HG03060 (cell line): ENCODE results near the gene FBXW7.

ENCODE experiments used
- ATAC-seq: cut with Tn5 transposase; IDR thresholded peaks from one replicate; pipeline ENCODE4 v1.9.1; 2021; ENCODE audit warnings: low read depth, moderate number of reproducible peaks; ENCODE audit not compliant: unreplicated experiment

FBXW7 gene

DNA sequence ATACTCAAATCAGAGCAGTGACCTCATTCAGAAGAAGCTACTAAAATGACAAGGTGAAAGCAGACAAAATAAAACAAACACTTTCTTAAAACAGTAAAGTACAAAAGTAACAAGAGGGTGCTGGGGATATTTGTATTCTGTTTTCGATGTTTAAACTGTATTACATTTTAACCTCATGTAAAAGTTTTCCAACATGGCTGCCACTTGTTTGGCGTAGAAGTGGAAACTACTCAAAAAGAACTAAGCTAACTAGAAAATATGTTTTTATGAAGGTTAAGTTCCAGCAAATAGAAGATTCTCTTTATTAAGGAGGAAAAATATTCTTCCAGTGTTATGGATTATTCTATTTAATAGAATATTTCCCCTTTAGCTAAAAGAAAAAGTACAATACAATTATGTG, 155.0 kb downstream of the FBXW7 start:
- no peak for ATAC-seq

DNA sequence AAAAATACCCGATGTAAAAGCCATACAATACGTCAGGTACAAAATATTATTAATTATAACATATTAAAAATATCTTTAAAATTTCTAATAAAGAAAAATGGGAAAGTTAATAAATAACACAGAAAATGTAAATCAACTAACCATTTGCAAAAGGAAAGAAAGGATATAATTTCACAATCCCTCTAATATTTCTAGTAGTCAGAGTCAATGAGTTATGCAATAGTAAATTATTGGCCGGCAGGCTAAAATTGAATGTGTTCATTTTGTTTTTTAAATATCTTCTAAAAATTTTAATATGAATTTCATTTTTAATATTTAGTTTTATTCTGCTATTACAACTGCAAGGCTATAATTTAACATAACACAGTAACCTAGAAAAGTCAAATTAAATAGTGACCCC, 155.7 kb downstream of the FBXW7 start:
- ATAC-seq = no peak

DNA sequence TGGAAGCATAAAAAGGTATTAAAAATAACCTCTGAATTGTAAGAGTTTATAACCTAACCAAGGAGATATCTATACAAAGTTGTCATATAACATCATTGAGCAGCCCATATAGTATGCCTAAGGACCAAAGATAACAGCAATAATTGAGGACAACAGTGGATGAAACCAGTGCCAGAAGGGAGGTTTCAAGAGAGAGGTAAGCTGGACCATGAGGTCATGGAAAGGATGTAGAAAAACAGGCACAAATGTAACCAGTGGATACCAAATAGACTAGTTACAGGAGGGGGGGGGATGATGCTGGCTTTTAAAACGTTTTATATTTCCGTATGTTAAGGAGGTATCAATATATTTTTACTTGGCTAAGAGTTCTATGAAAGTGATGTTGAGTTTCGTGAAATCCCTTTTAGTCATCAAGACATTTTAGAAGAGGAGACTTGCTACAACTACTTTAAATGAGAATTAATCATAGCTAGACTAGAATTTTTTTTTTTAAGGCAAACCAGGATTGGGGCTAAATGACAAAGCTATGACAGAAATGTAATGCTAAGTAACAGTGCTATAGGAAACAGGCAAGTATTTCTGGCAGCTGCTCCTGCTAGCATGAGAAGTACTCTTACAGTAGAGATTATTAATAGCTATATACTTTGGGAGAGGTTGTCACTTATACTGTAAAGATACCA, 161.1 kb downstream of the FBXW7 start:
- ATAC-seq = no peak

DNA sequence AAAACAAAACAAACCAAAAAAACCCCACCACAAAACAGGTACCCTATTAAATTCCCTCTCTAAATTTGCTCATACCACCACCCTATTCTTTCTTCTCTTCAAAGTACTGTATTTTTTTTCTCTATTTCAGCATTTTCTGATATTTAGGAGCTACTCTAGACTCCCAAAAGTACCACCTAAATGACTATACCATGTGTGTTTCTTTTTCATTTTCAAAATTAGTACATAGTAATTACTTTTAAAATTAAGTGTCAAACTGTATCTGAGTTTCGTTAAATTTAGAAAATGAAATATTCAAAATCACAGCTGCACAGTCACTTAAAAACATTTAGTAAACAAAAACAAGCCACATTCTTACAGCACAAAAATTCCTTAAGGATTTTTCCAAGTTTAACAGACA, 161.7 kb downstream of the FBXW7 start:
- ATAC-seq = no peak

DNA sequence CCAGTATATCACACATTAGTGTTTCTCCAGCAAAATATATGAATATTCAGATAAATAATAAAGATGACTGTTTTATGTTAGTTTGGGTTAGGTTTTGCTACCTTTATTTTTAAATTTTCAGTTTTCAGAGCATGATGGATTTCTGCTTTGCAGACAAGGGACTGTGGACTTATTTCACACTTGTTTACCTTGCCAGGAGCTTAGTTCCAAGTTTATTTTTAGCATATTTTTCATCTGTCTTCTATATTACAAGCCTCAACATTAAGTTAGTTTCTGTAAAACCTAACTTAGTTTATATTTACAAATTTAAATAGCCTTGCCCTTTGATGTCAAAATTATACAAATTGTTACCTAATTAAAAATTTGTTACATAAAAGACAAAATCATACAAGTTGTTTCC, 163.4 kb downstream of the FBXW7 start:
- no peak for ATAC-seq

DNA sequence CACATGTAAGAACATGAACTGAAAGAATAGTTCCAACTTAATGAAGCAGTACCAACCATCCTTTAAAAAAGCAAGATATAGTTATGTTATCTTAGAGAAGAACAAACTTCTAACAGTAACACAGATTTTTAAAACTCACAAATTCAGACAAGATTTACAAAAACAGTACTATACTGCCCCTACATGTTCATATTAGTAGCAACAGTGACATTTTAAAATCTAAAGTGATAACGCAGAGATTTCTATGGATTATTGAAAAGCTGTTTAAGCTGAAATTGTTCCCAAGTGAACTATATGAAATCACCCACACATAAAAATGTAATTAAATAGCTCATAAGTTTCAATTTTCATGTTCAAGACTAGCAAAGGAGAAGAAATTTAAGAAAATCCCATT, 166.0 kb downstream of the FBXW7 start:
- no peak for ATAC-seq

DNA sequence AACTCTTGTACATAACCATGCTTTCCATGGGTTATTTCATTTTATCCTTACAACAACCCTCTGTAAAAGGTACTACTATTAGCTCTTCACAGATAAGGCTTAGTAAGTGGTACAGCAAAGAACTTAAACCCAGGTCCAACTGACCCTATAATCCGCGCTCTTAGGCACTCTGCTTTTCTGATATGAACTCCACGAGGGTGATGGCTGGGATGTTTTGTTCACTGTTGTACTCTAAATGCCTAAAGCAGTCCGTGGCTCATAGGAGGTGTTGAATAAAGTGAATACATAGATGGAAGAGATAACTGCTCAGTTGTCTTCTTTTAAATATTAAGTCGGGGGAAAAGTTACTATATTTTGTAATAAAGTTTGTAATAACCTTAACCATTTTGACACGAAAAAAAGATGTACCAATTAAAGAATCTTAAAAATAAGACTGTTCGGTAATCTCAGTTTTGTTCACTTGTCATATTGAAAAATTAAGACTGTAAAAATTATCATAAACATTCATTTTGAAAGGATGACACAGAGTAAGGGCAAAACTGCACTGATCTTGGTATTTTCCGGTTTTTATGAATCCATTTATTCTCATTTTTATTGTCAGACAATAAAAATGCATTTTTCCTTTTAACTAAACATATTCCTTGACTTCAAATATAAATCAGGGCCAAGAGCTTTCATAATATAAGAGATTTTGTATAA, 166.5 kb downstream of the FBXW7 start:
- no peak for ATAC-seq

DNA sequence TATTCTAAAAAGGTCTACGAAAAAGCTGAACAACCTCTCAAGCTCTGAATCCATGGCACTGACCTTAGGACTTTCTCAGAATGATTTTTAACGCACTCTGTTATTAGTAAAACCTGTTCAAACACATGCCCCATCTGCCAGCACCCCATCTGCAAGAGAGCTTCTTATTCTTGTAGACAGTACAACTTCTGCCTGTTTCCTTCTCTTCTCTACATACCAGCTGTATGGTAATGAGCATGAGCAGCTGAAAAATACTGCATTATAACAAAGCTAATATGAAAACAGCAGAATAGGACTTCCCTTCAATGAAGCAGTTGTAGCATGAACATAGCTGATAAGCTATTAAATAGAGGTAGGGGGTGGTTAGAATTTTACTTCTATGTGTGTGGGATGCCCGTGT, 167.9 kb downstream of the FBXW7 start:
- ATAC-seq = no peak

DNA sequence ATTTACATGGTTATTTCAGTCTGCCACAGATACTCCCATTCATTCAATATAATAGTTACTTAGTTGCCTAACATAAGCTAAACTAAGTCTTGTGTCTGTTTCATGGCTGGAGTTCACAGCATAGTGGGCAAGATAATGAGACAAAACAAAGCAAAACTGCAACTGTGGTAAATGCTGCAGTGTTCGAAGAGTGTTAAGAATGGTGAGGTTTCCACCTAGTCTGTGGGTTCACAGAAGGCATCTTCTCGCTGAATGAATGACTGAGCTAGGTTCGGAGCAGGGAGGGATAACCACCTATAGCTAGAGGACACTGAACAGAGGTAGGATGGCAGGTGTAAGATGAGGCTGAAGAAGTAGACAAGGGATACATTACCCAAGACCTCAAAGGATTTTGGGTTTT, 171.0 kb downstream of the FBXW7 start:
- ATAC-seq = no peak

DNA sequence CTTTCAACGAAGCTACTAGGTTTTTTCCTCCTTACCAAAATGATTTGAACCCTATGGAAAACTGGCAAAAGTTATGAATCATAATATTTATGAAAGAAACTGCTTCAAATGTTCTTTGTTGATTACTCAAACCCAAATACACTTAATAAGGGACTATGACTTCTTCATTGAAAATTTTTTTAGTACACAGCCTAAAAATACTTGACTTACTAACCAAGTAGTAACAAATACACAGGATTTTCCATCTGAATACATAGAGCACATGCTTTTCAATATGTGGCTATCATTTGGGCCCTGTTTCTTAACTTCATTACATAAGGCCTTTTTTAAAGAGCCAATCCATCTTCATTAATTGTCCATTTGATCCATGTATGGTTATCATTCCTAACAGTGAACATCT, 171.5 kb downstream of the FBXW7 start:
- ATAC-seq = no peak

DNA sequence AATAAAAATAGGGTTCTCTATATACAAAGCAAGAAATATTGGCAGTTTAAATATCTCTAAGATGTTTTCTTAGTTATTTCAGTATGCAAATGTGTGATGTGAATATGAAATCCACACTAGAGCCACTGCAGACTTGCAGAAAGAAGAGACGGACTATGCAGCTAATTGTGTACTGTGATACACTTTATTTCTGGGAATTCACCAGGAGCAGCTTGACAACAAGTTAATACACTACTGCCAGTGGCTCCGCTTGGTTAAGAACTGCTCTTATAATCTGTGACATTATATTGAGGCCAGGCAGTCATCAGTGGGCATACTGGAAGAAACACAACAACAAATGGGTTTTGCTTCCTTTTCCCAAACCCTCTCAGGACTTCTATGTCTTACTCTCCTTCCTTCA, 172.0 kb downstream of the FBXW7 start:
- no peak for ATAC-seq

DNA sequence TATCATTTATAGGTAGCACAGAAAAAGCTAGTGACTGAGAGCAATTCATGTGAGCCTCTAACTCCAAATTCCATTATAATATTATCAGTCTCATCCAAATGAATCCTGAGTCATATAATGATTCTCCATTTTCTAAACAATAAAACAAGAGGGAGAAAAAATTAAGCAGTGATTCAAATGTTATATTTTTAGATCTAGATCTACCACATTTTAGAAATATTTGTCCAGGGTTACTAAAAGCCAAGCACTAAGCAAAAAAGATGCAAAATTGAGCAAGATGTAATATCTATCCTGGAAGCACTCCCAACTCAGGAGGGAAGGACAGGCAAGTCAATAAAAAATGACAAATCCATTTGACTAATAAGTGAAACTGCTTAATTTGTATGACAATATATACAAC, 172.8 kb downstream of the FBXW7 start:
- ATAC-seq = no peak

DNA sequence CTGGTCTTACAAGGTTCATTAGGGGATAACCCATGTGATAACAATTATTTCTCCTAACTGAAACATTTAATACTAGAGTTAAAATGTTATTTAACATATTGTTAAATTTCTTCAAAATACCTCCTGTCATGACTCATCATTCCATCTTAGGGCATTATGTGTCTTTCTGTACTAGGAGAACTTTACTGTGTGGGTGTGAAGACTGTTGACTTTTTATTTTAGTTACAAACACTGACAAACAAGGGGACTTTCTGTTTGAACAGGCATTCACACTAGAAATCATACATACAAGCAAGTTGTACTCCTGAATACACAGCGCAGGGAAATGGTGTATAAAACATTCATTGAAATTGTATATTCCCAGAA, 175.9 kb downstream of the FBXW7 start:
- ATAC-seq = peak; percentile 45

DNA sequence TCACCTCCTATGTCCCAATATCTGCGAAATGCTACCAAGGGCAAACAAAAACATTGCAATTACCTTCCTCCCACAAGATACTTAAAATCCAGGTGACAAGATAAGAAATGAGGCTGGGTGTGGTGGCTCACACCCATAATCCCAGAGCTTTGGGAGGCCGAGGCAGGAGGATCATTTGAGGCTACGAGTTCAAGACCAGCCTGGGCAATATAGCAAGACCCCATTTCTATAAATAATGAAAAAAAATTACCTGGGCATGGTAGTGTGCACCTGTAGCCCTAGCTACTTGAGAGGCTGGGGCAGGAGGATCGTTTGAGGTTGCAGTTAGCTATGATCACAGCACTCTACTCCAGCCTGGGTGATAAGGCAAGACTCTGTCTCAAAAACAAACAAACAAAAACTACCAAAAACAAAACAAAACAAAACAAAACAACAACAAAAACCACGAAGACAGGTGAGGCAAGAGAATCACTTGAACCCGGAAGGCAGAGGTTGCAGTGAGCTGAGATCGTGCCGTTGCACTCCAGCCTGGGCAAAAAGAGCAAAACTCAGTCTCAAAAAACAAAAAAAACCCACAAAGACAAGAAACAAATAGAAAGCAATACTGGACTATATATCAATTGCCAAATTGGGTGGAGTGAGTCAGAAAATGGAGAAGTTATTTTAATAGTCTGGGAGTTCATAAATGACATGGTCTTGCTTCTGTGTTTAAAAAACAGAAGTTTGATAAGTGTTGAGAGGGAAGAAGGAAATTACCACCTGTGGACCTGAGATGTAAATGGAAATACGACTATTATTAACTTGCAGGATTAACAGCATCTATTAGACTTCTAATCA, 176.5 kb downstream of the FBXW7 start:
- ATAC-seq = peak; percentile 35

DNA sequence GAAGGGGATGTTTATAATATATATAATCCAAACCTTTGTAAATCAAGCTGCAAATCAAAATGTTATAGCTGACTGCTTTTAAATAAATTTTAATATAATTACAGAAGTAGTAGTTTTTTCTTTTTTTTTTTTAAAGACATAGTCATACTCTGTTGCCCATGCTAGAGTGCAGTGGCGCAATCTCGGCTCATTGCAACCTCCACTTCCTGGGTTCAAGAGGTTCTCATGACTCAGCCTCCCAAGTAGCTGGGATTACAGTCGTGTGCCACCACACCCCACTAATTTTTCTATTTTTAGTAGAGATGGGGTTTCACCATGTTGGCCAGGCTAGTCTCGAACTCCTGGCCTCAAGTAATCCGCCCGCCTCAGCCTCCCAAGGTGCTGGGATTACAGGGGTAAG, 178.7 kb downstream of the FBXW7 start:
- ATAC-seq = no peak

DNA sequence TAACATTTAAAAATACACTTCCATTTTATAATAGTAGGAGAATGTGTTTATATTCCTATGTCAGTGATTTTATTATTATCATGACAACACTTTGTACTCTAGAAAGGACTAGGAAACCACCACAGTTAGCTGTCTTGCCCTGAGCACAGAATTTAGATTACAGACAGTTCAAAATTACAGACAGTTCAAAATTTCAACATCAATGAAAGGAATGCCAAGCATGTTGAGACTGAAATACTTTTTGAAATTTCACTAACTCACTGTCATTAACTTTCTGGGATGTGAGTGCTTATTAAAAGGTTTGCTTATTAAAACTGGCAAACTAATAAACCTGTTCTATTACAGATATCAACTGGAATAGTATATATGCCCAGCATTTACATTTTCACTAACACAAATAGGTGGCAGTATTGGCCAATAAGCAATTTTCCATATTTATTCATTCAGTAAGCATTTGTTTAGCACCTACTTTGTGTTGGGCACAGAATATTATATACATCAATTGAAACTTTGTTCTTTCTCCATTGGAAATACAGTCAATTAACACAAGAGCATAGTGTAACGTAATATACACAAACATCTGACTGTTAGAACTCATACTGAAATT, 179.4 kb downstream of the FBXW7 start:
- no peak for ATAC-seq

DNA sequence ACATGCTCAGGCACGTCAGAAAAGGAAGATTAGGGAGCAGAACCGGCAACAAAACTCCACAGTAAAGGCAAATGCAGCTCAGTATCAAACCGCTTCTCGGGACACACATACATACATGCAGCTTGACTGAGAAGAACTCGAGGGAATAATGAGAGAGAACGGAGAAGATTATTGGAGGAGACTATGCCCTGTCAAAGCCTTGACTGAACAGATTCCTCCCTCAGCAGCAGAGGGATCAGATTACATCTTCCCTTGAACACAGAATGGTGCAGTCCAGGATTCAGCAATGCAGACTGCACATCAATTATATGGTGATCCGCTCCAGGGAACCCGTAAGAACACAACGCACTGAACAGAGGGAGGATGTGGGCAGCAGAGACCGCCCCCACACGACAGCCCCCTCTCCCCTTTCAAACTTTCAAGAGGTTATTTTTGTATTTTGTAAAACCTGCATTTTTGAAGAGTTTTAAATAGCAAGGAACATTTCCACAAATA, 183.2 kb downstream of the FBXW7 start:
- no peak for ATAC-seq

DNA sequence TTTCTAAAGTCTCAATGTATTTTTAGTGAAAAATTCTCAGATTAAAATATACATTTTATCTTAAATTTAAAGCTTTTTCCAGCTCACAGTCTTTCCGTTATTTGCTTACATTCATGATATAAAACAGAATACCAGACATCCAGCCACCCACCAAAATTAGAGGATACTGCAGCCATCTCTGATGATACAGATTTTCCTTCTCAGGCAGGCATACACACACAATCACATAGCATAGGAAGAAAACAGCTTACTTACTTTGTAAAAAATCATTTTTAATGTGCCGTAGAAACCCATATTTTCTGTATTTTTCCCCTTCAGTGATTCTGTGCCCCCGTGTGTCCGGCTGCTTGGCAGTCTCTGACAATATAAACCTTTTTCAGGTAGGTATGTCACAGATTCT, 183.7 kb downstream of the FBXW7 start:
- ATAC-seq = no peak

DNA sequence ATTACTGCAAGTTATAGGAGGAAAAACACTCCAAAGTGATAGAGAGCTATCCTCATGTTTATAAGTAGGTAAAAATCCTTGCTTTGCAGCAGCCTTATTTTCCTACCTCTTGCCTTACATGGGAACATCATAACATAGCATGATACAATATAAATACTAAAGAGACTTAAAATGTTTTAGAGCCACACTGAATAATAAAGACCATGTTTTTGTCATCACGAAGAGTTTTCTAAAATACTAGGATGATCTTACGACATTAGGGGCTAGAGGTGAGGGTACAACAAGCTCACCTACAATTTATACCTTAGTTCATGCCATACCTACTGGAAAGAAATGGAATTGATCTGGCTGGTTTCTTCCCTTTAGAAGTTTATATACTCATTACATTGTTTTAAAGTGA, 184.8 kb downstream of the FBXW7 start:
- ATAC-seq = no peak

DNA sequence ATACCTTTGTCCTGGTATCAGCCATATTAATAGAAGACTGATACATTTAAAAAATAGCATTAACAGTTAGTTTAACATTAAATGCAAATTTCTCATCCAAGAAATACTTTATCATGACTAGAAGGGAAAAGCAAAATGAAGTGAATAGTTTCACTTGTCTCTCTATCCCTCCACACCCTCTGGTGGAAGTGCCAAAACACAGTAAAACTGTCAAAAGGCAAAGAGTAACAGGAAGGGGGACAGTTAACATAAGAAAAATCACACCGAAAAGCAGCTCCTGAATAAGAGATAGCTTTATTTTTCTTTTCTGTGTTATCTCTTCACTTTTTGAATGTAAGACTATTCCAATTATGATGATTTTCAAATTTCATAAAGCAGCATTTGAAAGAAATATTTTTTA, 187.2 kb downstream of the FBXW7 start:
- no peak for ATAC-seq

DNA sequence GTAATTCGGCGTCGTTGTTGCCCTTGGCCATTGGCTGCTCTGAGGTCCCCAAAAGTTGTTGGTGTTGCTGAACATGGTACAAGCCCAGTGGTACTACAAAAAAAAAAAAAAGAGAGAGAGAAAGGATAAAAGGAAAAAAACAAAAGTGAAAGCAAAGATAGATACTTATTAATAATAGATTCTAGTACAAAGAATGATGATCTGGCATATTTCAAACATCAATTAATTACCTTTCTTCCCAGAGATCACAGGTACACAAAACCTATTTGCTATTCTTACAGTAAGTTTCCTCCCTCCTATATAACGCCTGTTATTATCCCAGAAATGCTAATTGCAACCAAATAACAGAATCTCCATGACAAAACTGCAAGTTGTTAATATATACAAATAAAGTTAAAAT, 188.9 kb downstream of the FBXW7 start:
- no peak for ATAC-seq
